Measurements from ENCODE around the gene KLHDC7A. TPM values are rescaled to one million over a fixed set of nuclear protein-coding genes. Genes with fewer than 3 reads are reported as not detected.
"Not testable (repeated sequence)": the region's sequence is repeated elsewhere in the genome, so short reads cannot be mapped to it uniquely, and the experiment has no call there.

Gene KLHDC7A
- under 0.01 TPM for total RNA-seq

- DNase-seq (ENCODE audit: low spot score in 2 of 2) = no peak
- no peak for FAIRE-seq
These were observed at the start of gene KLHDC7A for GRCh38 chr1:18480315-18481189. Gene KLHDC7A, plus strand, starts transcription at chr1:18480930. Its CDS starts 52 bp downstream, at chr1:18480982.

- DNase-seq (ENCODE audit: low spot score in 2 of 2) (no peak), FAIRE-seq (no peak)
These were observed 46.7 kb upstream of the KLHDC7A start for GRCh38 chr1:18434041-18434440.

- FAIRE-seq = no peak
- DNase-seq (ENCODE audit: low spot score in 2 of 2) = no peak
These were observed 40.1 kb upstream of the KLHDC7A start for GRCh38 chr1:18440385-18441226.

GRCh38 chr1:18443587-18444520 lies 36.9 kb upstream of the KLHDC7A start:
- FAIRE-seq (no peak), DNase-seq (ENCODE audit: low spot score in 2 of 2) (no peak)

- FAIRE-seq (no peak), DNase-seq (ENCODE audit: low spot score in 2 of 2) (no peak)
These were observed 36.2 kb upstream of the KLHDC7A start for GRCh38 chr1:18444563-18444962.

- FAIRE-seq = no peak
- no peak for DNase-seq (ENCODE audit: low spot score in 2 of 2)
These were observed 34.0 kb upstream of the KLHDC7A start for GRCh38 chr1:18446751-18447150.

- no peak for FAIRE-seq
- DNase-seq (ENCODE audit: low spot score in 2 of 2) = no peak
These were observed 33.1 kb upstream of the KLHDC7A start for GRCh38 chr1:18447509-18448220.

GRCh38 chr1:18448889-18449288 lies 31.8 kb upstream of the KLHDC7A start:
- no peak for DNase-seq (ENCODE audit: low spot score in 2 of 2)

GRCh38 chr1:18452550-18452949 lies 28.2 kb upstream of the KLHDC7A start:
- FAIRE-seq = no peak
- no peak for DNase-seq (ENCODE audit: low spot score in 2 of 2)

More at GRCh38 chr1:18448889-18449288, 31.8 kb upstream of the KLHDC7A start:
- FAIRE-seq = no peak

- FAIRE-seq = no peak
- no peak for DNase-seq (ENCODE audit: low spot score in 2 of 2)
These were observed 22.3 kb upstream of the KLHDC7A start for GRCh38 chr1:18458133-18459092.

GRCh38 chr1:18461656-18462055 lies 19.1 kb upstream of the KLHDC7A start:
- FAIRE-seq (no peak), DNase-seq (ENCODE audit: low spot score in 2 of 2) (no peak)

- DNase-seq (ENCODE audit: low spot score in 2 of 2); FAIRE-seq: not testable (repeated sequence)
These were observed 18.2 kb upstream of the KLHDC7A start for GRCh38 chr1:18462517-18462916.

- DNase-seq (ENCODE audit: low spot score in 2 of 2) (no peak), FAIRE-seq (no peak)
These were observed 17.7 kb upstream of the KLHDC7A start for GRCh38 chr1:18463063-18463462.

GRCh38 chr1:18463984-18464664 lies 16.6 kb upstream of the KLHDC7A start:
- DNase-seq (ENCODE audit: low spot score in 2 of 2) = no peak
- FAIRE-seq = no peak

- FAIRE-seq = no peak
- DNase-seq (ENCODE audit: low spot score in 2 of 2) = no peak
These were observed 16.1 kb upstream of the KLHDC7A start for GRCh38 chr1:18464665-18465050.

GRCh38 chr1:18466676-18467075 lies 14.1 kb upstream of the KLHDC7A start:
- DNase-seq (ENCODE audit: low spot score in 2 of 2) (no peak), FAIRE-seq (no peak)

- FAIRE-seq (no peak), DNase-seq (ENCODE audit: low spot score in 2 of 2) (no peak)
These were observed 12.2 kb upstream of the KLHDC7A start for GRCh38 chr1:18468570-18468969.

GRCh38 chr1:18469514-18469913 lies 11.2 kb upstream of the KLHDC7A start:
- DNase-seq (ENCODE audit: low spot score in 2 of 2) (no peak), FAIRE-seq (no peak)
